ENCODE data around the gene ETFDH. TPM values are rescaled to one million over a fixed set of nuclear protein-coding genes. Genes with fewer than 3 reads are reported as not detected.
"Not testable (repeated sequence)": the region's sequence is repeated elsewhere in the genome, so short reads cannot be mapped to it uniquely, and the experiment has no call there.

The ETFDH gene
- total RNA-seq, 1 experiment from 2014 or later, result 35.3 TPM

DNA sequence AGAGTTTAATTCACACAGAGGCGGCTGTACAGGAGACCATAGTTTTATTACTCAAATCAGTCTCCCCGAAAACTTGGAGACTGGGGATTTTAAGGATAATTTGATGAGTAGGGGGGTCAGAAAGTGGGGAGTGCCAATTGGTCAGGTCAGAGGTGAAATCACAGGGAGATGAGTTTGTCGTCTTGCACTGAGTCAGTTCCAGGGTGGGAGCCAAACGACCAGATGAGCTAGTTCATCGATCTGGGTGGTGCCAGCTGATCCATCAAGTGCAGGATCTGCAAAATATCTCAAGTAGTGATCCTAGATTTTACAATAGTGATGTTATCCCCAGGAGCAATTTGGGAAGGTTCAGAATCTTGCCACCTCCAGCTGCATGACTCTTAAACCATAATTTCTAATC is 4.0 kb downstream of the ETFDH start:
- DNase-seq (ENCODE audit: extremely low read depth, low read depth), result no peak

DNA sequence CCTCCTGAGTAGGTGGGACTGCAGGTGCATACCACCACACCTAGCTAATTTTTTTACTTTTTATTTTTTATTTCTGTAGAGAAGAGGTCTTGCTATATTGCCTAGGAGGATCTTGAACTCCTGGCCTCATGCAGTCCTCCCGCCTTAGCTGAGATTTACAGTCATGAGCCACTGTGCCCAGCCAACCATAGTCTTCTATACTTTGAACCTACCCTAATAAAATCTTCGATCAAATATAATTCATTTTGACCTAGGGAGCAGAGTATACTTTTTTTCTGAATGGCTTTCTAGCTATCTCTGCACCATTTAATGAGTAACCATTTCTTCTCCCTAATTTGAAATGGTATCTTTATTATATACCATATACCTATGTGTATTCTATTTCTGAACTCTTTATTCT is 6.7 kb downstream of the ETFDH start:
- DNase-seq (ENCODE audit: extremely low read depth, low read depth), result no peak

- DNase-seq (ENCODE audit: extremely low read depth, low read depth), result no peak
Observed at GRCh38 chr4:158681629-158682028, 9.5 kb downstream of the ETFDH start.

- no peak for DNase-seq (ENCODE audit: extremely low read depth, low read depth)
Observed at GRCh38 chr4:158682066-158682465, 10.0 kb downstream of the ETFDH start.

DNA sequence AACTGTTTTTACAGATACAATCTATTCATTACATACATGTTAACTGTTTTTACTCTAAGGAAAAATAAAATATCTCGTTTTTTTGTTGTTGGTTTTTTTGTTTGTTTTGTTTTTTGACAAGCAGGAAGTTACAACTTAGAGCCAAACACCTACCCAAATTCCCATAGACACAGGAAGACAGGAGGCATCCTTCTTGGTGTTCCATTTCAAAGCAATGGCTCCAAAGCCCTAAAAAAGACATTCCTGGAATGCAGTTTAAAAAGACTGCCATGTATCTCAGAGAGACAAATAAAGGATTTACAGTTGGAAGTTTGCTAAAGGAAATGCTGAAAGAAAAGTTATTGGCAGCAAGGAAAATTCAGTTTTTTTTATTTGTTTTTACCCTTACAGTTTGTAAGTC is 16.7 kb downstream of the ETFDH start:
- DNase-seq (ENCODE audit: extremely low read depth, low read depth), result no peak

DNA sequence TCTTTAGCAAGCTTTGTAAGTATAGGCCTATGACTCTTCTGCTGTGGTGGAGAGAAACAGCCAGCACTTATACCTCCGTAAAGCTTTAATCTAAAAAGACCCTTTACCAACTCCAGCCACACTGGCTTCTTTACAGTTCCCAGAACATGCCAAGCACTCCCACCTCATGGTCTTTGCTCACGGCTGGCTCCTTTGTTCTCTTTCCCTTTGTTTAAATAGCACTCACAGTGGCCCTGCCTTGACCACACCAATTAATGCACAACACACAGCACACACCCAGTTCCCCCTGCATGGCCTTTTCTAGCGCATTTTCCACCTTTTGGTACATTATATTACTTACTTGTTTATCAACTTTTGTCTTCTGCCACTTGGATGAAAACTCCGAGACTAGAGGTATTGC is 32.2 kb downstream of the ETFDH start:
- no peak for DNase-seq (ENCODE audit: extremely low read depth, low read depth)

GRCh38 chr4:158710814-158711213 is 38.7 kb downstream of the ETFDH start:
- no peak for DNase-seq (ENCODE audit: extremely low read depth, low read depth)

GRCh38 chr4:158712622-158713021 is 40.5 kb downstream of the ETFDH start:
- DNase-seq (ENCODE audit: extremely low read depth, low read depth), result not testable (repeated sequence)

GRCh38 chr4:158714937-158715336 is 42.8 kb downstream of the ETFDH start:
- no peak for DNase-seq (ENCODE audit: extremely low read depth, low read depth)

- no peak for DNase-seq (ENCODE audit: extremely low read depth, low read depth)
Observed at GRCh38 chr4:158715802-158716201, 43.7 kb downstream of the ETFDH start.

DNA sequence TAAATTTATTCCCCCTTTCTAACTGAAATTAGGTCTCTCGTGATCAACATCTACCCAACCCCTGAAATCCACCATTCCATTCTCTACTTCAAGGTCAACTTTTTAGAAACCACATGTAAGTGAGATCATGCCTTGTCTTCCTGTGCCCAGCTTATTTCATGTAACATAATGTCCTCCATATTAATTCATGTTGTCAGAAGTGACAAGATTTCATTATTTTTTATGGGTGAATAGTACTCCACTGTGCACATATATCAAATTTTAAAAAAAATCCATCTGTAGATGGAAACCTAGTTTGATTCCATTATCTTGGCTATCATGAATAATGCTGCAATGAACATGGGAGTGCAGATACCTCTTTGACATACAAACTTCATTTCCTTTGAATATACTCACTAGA is 49.6 kb downstream of the ETFDH start:
- no peak for DNase-seq (ENCODE audit: extremely low read depth, low read depth)

DNA sequence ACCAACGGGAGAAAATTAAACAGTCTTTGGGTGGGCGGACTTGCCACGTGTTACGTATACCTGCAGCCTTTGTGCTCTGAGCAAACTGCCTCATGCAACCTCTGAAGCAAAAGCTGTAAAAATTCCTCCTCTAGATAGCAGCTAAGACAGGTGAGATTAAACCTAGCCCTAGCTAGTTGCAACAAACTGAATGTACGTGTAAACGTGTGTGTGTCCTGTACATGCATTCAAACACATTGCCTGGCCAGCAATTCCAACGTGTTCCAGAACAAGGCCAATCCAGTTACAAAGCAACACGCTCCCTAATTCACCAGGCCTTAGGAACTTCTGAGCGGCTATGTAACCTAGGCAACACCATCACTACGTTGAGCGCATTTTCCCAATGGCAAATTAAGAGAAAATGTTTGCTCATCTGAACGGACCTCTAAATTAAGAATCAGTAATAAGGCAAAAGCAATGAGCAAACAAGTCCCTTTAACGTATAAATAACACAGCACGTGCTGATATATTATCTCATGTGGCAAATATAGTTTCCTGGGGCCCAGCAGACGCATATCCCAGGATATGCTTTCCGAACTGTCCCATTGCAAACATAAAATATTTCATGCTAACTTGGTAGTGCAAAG is 50.3 kb downstream of the ETFDH start:
- no peak for DNase-seq (ENCODE audit: extremely low read depth, low read depth)

- peak; percentile 63 for DNase-seq (ENCODE audit: extremely low read depth, low read depth)
Observed at GRCh38 chr4:158722917-158723793, 51.1 kb downstream of the ETFDH start, which contains the start of gene PPID. PPID (minus strand) TSS chr4:158723396; CDS start chr4:158723288, 108 bp downstream.

GRCh38 chr4:158724637-158725036 is 52.5 kb downstream of the ETFDH start:
- DNase-seq (ENCODE audit: extremely low read depth, low read depth), result no peak

DNA sequence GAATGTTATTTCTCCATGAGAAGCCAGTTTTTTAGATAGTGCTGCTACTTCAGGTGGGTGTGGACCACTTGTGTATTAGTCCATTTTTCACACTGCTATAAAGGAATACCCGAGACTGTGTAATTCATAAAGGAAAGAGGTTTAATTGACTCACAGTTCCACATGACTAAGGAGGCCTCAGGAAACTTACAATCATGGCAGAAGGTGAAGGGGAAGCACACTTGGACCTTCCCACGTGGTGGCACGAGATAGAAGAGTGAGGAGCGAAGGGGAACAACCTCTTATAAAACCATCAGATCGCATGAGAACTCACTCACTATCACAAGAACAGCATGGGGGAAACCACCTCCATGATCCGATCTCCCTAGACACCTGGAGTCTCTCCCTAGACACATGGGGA is 54.5 kb downstream of the ETFDH start:
- DNase-seq (ENCODE audit: extremely low read depth, low read depth), result no peak

DNA sequence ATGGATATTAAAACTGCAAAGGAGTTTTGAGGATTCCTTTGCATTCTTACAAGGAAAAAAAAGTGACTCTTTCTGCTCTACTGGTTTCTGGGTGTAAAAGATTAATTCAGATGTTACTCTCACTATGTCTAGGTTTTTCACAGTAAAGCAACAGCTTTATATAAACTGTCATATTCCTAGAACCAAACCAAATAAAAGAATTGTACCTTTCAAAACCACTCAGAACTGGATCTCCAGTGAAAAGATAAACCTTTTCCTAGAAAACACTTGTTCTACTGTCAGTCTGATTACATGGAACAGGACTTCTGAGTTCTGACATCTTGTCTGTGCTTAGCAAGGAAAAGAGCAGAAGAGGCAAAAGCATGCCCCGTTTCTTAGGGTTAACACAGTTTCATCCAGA is 56.1 kb downstream of the ETFDH start:
- DNase-seq (ENCODE audit: extremely low read depth, low read depth), result no peak

DNA sequence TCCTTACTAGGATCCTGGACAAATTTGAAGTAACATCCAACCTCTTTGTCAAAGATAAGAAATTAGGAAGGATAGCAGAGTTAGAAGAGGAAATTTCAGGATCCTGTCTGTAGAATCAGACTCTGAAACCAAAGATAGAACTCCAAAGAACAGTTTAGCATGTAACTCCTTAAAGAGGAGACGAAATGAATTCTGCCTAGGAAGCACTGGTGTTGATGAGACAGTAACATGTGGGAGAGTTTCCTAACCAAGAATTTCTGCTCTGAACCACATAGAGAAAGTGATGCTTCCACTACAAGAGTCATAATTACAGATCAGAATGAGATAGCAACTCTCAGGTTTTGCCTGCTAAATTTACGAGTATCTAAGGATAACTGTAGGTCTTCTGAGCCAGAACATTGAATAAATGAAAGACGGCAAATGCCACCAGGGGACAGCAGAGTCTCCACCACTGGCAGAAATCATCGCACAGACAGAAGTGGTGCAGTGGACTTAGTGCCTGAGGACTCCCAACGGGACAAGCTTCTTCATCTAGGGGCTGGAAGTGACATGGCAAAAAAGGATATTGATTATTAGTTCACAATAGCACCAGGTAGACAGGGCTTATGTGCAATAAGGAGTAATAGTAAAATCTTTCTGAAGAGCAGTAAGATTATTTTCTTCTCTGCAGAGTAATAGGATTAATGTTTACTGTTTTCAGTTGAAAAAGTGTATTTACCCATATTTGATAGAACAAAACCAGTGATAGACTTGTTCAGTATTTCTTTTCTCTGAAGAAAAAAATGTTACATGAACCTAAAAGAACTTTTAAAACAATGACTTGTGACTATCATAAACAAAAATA is 57.8 kb downstream of the ETFDH start:
- peak; percentile 45 for DNase-seq (ENCODE audit: extremely low read depth, low read depth)

DNA sequence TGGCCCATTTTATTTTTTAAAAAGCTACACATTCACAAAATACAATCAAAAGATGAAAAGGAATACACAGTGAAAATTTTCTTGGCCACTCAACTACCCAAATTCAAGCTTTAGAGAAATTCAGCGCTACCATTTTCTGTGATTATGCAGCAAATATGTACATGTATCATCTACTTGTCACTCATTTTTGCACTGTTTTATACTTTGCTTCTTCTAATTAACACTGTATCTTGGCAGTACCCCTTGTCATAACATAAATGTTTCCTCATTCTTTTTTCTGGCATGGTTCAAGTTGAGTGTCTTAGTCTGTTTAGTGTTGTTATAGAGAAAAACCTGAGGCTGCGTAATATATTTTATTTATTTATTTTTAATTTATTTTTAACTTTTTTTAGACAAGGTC is 66.8 kb downstream of the ETFDH start:
- no peak for DNase-seq (ENCODE audit: extremely low read depth, low read depth)

GRCh38 chr4:158739600-158739999 is 67.5 kb downstream of the ETFDH start:
- DNase-seq (ENCODE audit: extremely low read depth, low read depth), result no peak

DNA sequence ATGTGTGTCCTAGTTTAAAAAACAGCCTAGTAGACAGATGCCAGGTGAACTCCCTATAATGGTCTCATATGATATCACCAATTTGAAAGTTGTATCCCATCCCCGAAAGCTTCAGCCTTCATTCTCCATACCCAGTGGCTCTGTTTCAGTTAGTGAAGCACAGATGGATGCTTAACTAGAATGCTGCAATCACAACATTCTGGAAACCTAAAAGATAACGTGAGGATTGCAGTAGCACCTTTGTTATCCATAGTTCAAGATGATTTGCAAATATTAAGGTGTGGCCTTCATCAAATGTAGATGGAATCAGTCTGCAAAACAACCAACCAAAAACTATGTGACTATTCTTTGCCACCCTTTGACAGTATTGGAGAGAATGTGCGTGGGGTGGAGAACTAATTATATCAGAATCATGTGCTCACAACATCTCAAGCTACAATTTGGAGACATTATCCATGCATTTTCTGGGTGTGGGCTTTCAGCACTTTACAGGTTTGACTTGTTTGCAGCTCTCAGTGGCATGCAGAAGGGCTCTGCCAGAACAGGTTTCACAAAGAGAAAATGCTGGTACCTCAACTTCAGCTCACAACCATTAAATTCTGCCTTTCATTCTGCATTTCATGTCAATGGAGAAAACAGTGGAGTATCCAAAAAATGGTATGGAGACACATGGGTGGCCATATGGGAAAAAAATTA is 69.4 kb downstream of the ETFDH start:
- no peak for DNase-seq (ENCODE audit: extremely low read depth, low read depth)

- DNase-seq (ENCODE audit: extremely low read depth, low read depth), result not testable (repeated sequence)
Observed at GRCh38 chr4:158746537-158746936, 74.4 kb downstream of the ETFDH start.
